A673 (cell line): ENCODE results near the gene EIF2A.

Source experiments
- CTCF ChIP-seq: fragments of 300-800, 200-600 bp; sonication (generic); conservative IDR thresholded peaks from 2 replicates; pipeline ENCODE4 v1.5.1; 2017; ENCODE audit warnings: low read depth, mild to moderate bottlenecking, antibody characterized with exemption, low read length, moderate library complexity, mixed read lengths
- EZH2 ChIP-seq: fragments of 200-600 bp; sonication (generic); IDR thresholded peaks from 2 replicates; pipeline ENCODE4 v1.6.1; 2017; ENCODE audit warnings: borderline replicate concordance, low read depth, mild to moderate bottlenecking, mixed read lengths, antibody characterized with exemption, low read length; ENCODE audit not compliant: poor library complexity, severe bottlenecking

GRCh38 chr3:150613034-150613433 lies 66.4 kb downstream of the EIF2A start:
- no peak for TF ChIP-seq CTCF
- TF ChIP-seq EZH2: no peak
